IMR-90 (cell line): ENCODE results near the gene LIPG. TPM values are rescaled to one million over a fixed set of nuclear protein-coding genes. Genes with fewer than 3 reads are reported as not detected.

ENCODE experiments used
- ATAC-seq: fragments of 200-7000 bp; cut with Tn5 transposase; 2 replicates; pipeline ENCODE4 v1.9.1; 2020; ENCODE audit warnings: low read depth, mild to moderate bottlenecking, moderate library complexity
- BruUV-seq: library from RNA; stranded (reverse); fragments of 400-500 nt; replicated peaks from 2 replicates; lab custom pipeline; 2021; lab: Mats Ljungman, UMichigan
- CTCF ChIA-PET: fragments of 300-600 bp; formaldehyde crosslinking; extraction: SDS; loops from one replicate; lab custom pipeline; 2021; ENCODE audit warnings: antibody characterized with exemption; lab: Yijun Ruan, JAX
- POLR2A ChIA-PET: fragments of 300-600 bp; sonication (Branson Sonifier 250); formaldehyde crosslinking; loops from one replicate; lab custom pipeline; 2022; ENCODE audit warnings: antibody characterized with exemption; ENCODE audit not compliant: unreplicated experiment; lab: Charles Lee
- DNase-seq: peaks from one replicate; pipeline ENCODE4 v3.0.0; 2013
- H2AFZ ChIP-seq: replicated peaks from 2 replicates; pipeline ENCODE3; 2013; ENCODE audit warnings: low read length, mild to moderate bottlenecking; ENCODE audit not compliant: poor library complexity
- H2AK5ac ChIP-seq: 2 replicates; pipeline ENCODE4 v1.6.1; 2013; ENCODE audit warnings: low read depth, low read length, inconsistent platforms
- H2AK9ac ChIP-seq: replicated peaks from 2 replicates; pipeline ENCODE3; 2013; ENCODE audit warnings: mild to moderate bottlenecking, low read depth, low read length, moderate library complexity; ENCODE audit not compliant: poor library complexity
- H2BK120ac ChIP-seq: 2 replicates; pipeline ENCODE4 v1.6.1; 2013; ENCODE audit warnings: low read depth, low read length, inconsistent platforms
- H2BK15ac ChIP-seq: 3 replicates; pipeline ENCODE4 v1.6.1; 2013; ENCODE audit warnings: low read depth, low read length, inconsistent platforms
- H2BK20ac ChIP-seq: 2 replicates; pipeline ENCODE4 v1.6.1; 2013; ENCODE audit warnings: low read depth, mild to moderate bottlenecking, inconsistent platforms, low read length, moderate library complexity
- H2BK5ac ChIP-seq: 2 replicates; pipeline ENCODE4 v1.6.1; 2013; ENCODE audit warnings: mild to moderate bottlenecking, low read depth, low read length, inconsistent platforms; ENCODE audit not compliant: poor library complexity, severe bottlenecking
- H3K14ac ChIP-seq: replicated peaks from 2 replicates; pipeline ENCODE4 v1.6.1; 2013; ENCODE audit warnings: low read depth, low read length, inconsistent platforms
- H3K18ac ChIP-seq: 2 replicates; pipeline ENCODE4 v1.6.1; 2013; ENCODE audit warnings: low read depth, low read length, control low read depth
- H3K23ac ChIP-seq: 2 replicates; pipeline ENCODE4 v1.6.1; 2013; ENCODE audit warnings: low read depth, low read length, inconsistent platforms
- H3K27ac ChIP-seq: 2 replicates; pipeline ENCODE4 v1.5.1; 2013; ENCODE audit warnings: mild to moderate bottlenecking, control low read depth, low read length; ENCODE audit not compliant: insufficient read depth
- H3K27me3 ChIP-seq: 2 replicates; pipeline ENCODE4 v1.6.1; 2013; ENCODE audit warnings: low read length; ENCODE audit not compliant: control insufficient read depth, insufficient read depth
- H3K36me3 ChIP-seq: 2 replicates; pipeline ENCODE4 v1.6.1; 2013; ENCODE audit warnings: low read length, mixed read lengths; ENCODE audit not compliant: control insufficient read depth, insufficient read depth
- H3K4ac ChIP-seq: 2 replicates; pipeline ENCODE4 v1.6.1; 2013; ENCODE audit warnings: low read depth, low read length, inconsistent platforms
- H3K4me1 ChIP-seq: 2 replicates; pipeline ENCODE4 v1.6.1; 2013; ENCODE audit warnings: low read length, mixed read lengths; ENCODE audit not compliant: control insufficient read depth, insufficient read depth
- H3K4me2 ChIP-seq: 2 replicates; pipeline ENCODE4 v1.6.1; 2013; ENCODE audit warnings: low read depth, mild to moderate bottlenecking, control low read depth, low read length, moderate library complexity
- H3K4me3 ChIP-seq: 2 replicates; pipeline ENCODE4 v1.5.1; 2013; ENCODE audit warnings: low read depth, mild to moderate bottlenecking, control low read depth, low read length, moderate library complexity; ENCODE audit not compliant: insufficient read depth
- H3K56ac ChIP-seq: 2 replicates; pipeline ENCODE4 v1.6.1; 2013; ENCODE audit warnings: low read length, inconsistent platforms; ENCODE audit not compliant: insufficient read depth; ENCODE audit errors: extremely low read depth
- H3K79me1 ChIP-seq, 2 experiments: 2 replicates each; pipeline ENCODE4 v1.6.1; 2013; ENCODE audit warnings: low read length in 2 of 2, inconsistent platforms in 1 of 2, low read depth in 1 of 2
- H3K9ac ChIP-seq: 2 replicates; pipeline ENCODE4 v1.6.1; 2013; ENCODE audit warnings: low read depth, low read length, control low read depth
- H3K9me1 ChIP-seq: 2 replicates; pipeline ENCODE4 v1.6.1; 2013; ENCODE audit warnings: low read length, inconsistent platforms; ENCODE audit not compliant: insufficient read depth
- H3K9me3 ChIP-seq: 2 replicates; pipeline ENCODE4 v1.6.1; 2013; ENCODE audit warnings: low read length; ENCODE audit not compliant: control insufficient read depth, insufficient read depth
- H4K20me1 ChIP-seq: 2 replicates; pipeline ENCODE4 v1.6.1; 2013; ENCODE audit warnings: low read length, inconsistent platforms; ENCODE audit not compliant: insufficient read depth
- H4K5ac ChIP-seq: 2 replicates; pipeline ENCODE4 v1.6.1; 2013; ENCODE audit warnings: mild to moderate bottlenecking, low read depth, low read length, control low read depth
- H4K8ac ChIP-seq, 2 experiments: 2 replicates each; pipeline ENCODE4 v1.6.1; 2013; ENCODE audit warnings: low read depth in 2 of 2, low read length in 2 of 2, control low read depth in 1 of 2, inconsistent platforms in 1 of 2
- H4K91ac ChIP-seq: 2 replicates; pipeline ENCODE4 v1.6.1; 2013; ENCODE audit warnings: low read depth, low read length, inconsistent platforms; ENCODE audit not compliant: insufficient read depth
- RCOR1 ChIP-seq: IDR thresholded peaks from 2 replicates; pipeline ENCODE4 v1.6.1; 2012; ENCODE audit warnings: mild to moderate bottlenecking, low read length, improper control_type of control experiment; ENCODE audit not compliant: insufficient replicate concordance
- WGBS, 2 experiments: methylation state at CpG; one replicate each; pipeline versions ENCODE4 v1.1.5 to v1.1.7; 2013; ENCODE audit warnings: missing lambda C conversion rate in 2 of 2; ENCODE audit not compliant: insufficient read length in 1 of 2; ENCODE audit errors: extremely low coverage in 2 of 2; 5-methylcytosine and 5-hydroxymethylcytosine counted together
- dilution Hi-C: fragments of 300-500 bp; cut with HindIII; formaldehyde crosslinking; loops from one replicate; pipeline ENCODE4 v1.14.3; 2018; ENCODE audit warnings: low sequenced_read_pairs; ENCODE audit not compliant: unreplicated experiment
- in situ Hi-C: fragments of 300-500 bp; cut with MboI; formaldehyde crosslinking; loops from 3 replicates; pipeline ENCODE4 v1.14.3; 2019; ENCODE audit warnings: low sequenced_read_pairs, inconsistent platforms, mixed read lengths
- intact Hi-C: fragments of 100-400 bp; cut with micrococcal nuclease; formaldehyde crosslinking; loops from 2 replicates; pipeline ENCODE4 v1.10.0; 2022
- polyA plus RNA-seq, 3 experiments: library from polyadenylated mRNA; depleted of rRNA; stranded (reverse); fragments of >200 nt; gene quantifications; 2 replicates each; pipeline ENCODE4 v1.2.3, GENCODE V29; 2012; ENCODE audit warnings: low replicate concordance in 1 of 3
- total RNA-seq: library from RNA; depleted of rRNA; stranded (reverse); fragments of >200 nt; gene quantifications from 2 replicates; pipeline ENCODE4 v1.2.3, GENCODE V29; 2012

Gene LIPG
- total and polyA plus RNA-seq, 2 of the 4 experiments (the other 2 are of a cell fraction), result under 0.01 to 0.14 TPM

GRCh38 chr18:49565101-49565500, 3.2 kb downstream of the LIPG start:
- dilution Hi-C loops, result no loop called here

More at GRCh38 chr18:49565101-49565500, 3.2 kb downstream of the LIPG start:
- Histone ChIP-seq H4K20me1 (no peaks in the 10 kb centered on the region), H3K18ac (no peak overlapping the region), H3K9ac (no peak overlapping the region), H4K91ac (no peak overlapping the region), H3K14ac (no peak overlapping the region), H2AK5ac (no peak overlapping the region), H3K27me3 (peaks cover 67% of the 10 kb centered on the region), H4K8ac (no peak overlapping the region), H3K79me1 (no peaks in the 10 kb centered on the region), H3K4me3 (no peak overlapping the region), H3K56ac (no peak overlapping the region), H3K4me2 (no peak overlapping the region), H2BK15ac (no peak overlapping the region), H3K23ac (no peak overlapping the region), H3K4ac (no peak overlapping the region), H2BK5ac (no peak overlapping the region), H3K9me1 (no peaks in the 10 kb centered on the region; the same call in 1 of the 2 replicates), H3K27ac (no peak overlapping the region), H2BK120ac (no peak overlapping the region), H4K5ac (no peak overlapping the region), H3K36me3 (no peaks in the 10 kb centered on the region), H2AK9ac (no peak overlapping the region), H3K4me1 (peaks cover 7% of the 10 kb centered on the region), H3K9me3 (no peaks in the 10 kb centered on the region), H2AFZ (no peak overlapping the region), H2BK20ac (no peak overlapping the region)
- intact Hi-C loops, result loop anchor here (10.0 kb wide), 1 partner anchor 130 kb away; no protein-coding TSS in a partner anchor
- no TSS peak for BruUV-seq
- in situ Hi-C loops, result loop anchor here (10.0 kb wide), 1 partner anchor 190 kb away; no protein-coding TSS in a partner anchor
- no CpG with 5 or more reads among the region's 9 CpGs for WGBS, 2 experiments
- DNase-seq, result no peak
- ChIA-PET CTCF (interaction anchor here (0.7 kb wide), 1 partner anchor 792 kb away, joined by 3 read pairs; no protein-coding TSS in a partner anchor), POLR2A (no interaction called here)
- no peak for TF ChIP-seq RCOR1
- ATAC-seq, result no peak
